ENCODE results near the gene NDUFS4. TPM values are rescaled to one million over a fixed set of nuclear protein-coding genes. Genes with fewer than 3 reads are reported as not detected.
"Not testable (repeated sequence)": the region's sequence is repeated elsewhere in the genome, so short reads cannot be mapped to it uniquely, and the experiment has no call there.

NDUFS4 gene
- total RNA-seq, 1 experiment from 2014 or later: 112 TPM

DNA sequence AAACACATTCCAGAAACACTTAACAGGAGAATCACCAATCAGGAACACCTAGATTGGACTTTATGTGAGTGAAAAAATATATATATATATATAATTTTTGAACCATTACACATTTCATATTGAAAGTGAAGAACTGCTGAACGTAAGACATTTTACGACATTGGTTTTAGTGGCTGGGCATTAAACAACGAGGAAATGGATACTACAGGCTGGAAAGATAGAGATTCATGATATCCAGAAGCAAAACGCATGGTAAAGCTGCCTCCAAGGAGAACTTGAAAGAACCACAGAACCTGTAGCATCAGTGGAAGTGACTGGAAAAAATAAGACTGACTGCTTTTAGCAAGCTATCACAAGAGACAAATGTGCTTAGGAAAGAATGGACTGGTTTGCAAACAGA lies 13.2 kb upstream of the NDUFS4 start:
- no TSS peak for BruUV-seq (replicated peaks)
- Histone ChIP-seq H3K27ac (ENCODE audit: low read depth, low read length, poor library complexity, severe bottlenecking) (no peak overlapping the region), H3K36me3 (ENCODE audit: insufficient read depth, low read length, poor library complexity, severe bottlenecking) (no peaks in the 10 kb centered on the region), H3K4me1 (ENCODE audit: insufficient read depth, low read length, poor library complexity, severe bottlenecking) (no peaks in the 10 kb centered on the region), H3K27me3 (replicated peaks; ENCODE audit: insufficient read depth, low read depth, low read length, poor library complexity) (no peaks in the 10 kb centered on the region), H3K9me3 (ENCODE audit: low read depth, low read length, poor library complexity, severe bottlenecking) (no peaks in the 10 kb centered on the region), H3K4me3 (ENCODE audit: low read depth, low read length, poor library complexity, severe bottlenecking) (no peak overlapping the region)
- ChIA-PET CTCF (no interaction called here), POLR2A (ENCODE audit: low non-redundant PET) (no interaction called here)
- TF ChIP-seq CTCF (conservative IDR thresholded peaks at IDR 0.05; ENCODE audit: low read depth, low read length) (no peak), EZH2 (IDR thresholded peaks at IDR 0.05; ENCODE audit: borderline replicate concordance, low read depth, low read length, poor library complexity, severe bottlenecking) (no peak)
- intact Hi-C loops (cut with micrococcal nuclease; ENCODE audit: unreplicated experiment): no loop called here
- no peak for DNase-seq (ENCODE audit: low spot score)

DNA sequence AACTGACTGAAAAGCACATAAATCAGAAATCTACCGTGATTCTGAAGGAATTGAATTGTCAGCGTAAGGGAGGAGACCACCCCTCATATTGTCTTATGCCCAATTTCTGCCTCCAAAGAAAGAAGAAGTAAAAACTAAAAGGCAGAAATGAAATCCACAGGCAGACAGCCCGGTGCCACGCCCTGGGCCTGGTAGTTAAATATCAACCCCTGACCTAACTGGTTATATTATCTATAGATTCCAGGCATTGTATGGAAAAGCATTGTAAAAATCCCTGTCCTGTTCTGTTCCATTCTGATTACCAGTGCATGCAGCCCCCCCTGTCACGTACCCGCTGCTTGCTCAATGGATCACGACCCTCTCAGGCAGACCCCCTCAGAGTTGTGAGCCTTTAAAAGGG lies 11.9 kb upstream of the NDUFS4 start:
- H3K4me1 ChIP-seq (ENCODE audit: insufficient read depth, low read length, poor library complexity, severe bottlenecking); DNase-seq (ENCODE audit: low spot score); CTCF ChIA-PET; intact Hi-C loops (cut with micrococcal nuclease; ENCODE audit: unreplicated experiment); H3K4me3 ChIP-seq (ENCODE audit: low read depth, low read length, poor library complexity, severe bottlenecking); POLR2A ChIA-PET (ENCODE audit: low non-redundant PET); H3K9me3 ChIP-seq (ENCODE audit: low read depth, low read length, poor library complexity, severe bottlenecking); H3K27me3 ChIP-seq (replicated peaks; ENCODE audit: insufficient read depth, low read depth, low read length, poor library complexity); BruUV-seq (replicated peaks); H3K36me3 ChIP-seq (ENCODE audit: insufficient read depth, low read length, poor library complexity, severe bottlenecking); H3K27ac ChIP-seq (ENCODE audit: low read depth, low read length, poor library complexity, severe bottlenecking): not testable (repeated sequence)

- ChIA-PET CTCF (no interaction called here), POLR2A (ENCODE audit: low non-redundant PET) (no interaction called here)
- peaks cover 7% of the 10 kb centered on the region for H3K27me3 ChIP-seq (replicated peaks; ENCODE audit: insufficient read depth, low read depth, low read length, poor library complexity)
- no peaks in the 10 kb centered on the region for H3K36me3 ChIP-seq (ENCODE audit: insufficient read depth, low read length, poor library complexity, severe bottlenecking)
- intact Hi-C loops (cut with micrococcal nuclease; ENCODE audit: unreplicated experiment): no loop called here
- DNase-seq (ENCODE audit: low spot score): no peak
- no peak overlapping the region for H3K4me3 ChIP-seq (ENCODE audit: low read depth, low read length, poor library complexity, severe bottlenecking)
- H3K4me1 ChIP-seq (ENCODE audit: insufficient read depth, low read length, poor library complexity, severe bottlenecking): no peaks in the 10 kb centered on the region
- TF ChIP-seq EZH2 (IDR thresholded peaks at IDR 0.05; ENCODE audit: borderline replicate concordance, low read depth, low read length, poor library complexity, severe bottlenecking) (no peak), CTCF (conservative IDR thresholded peaks at IDR 0.05; ENCODE audit: low read depth, low read length) (no peak)
- no peaks in the 10 kb centered on the region for H3K9me3 ChIP-seq (ENCODE audit: low read depth, low read length, poor library complexity, severe bottlenecking)
- no TSS peak for BruUV-seq (replicated peaks)
- H3K27ac ChIP-seq (ENCODE audit: low read depth, low read length, poor library complexity, severe bottlenecking): no peak overlapping the region
Measured at GRCh38 chr5:53549792-53550191, 10.6 kb upstream of the NDUFS4 start.

DNA sequence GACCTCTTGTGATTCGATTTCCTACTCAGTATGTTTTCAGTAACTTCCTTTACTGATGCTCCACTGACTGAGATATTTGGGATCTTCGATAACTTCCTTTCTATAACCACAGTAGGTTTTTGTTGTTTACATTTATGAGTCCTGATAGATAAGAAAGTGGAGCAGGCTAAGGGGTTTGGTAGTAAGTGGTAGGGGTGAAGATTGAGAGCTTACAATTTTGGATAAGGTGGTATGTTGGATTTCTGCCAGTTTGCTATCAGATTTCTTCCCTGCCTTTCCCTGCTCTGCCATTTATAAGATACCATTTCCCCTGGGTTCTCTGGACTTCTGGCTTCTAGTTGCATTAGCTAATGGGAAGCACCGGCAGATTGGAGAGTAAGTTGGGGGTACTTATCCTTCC lies 7.9 kb upstream of the NDUFS4 start:
- no peak overlapping the region for H3K27ac ChIP-seq (ENCODE audit: low read depth, low read length, poor library complexity, severe bottlenecking)
- H3K27me3 ChIP-seq (replicated peaks; ENCODE audit: insufficient read depth, low read depth, low read length, poor library complexity): peaks cover 26% of the 10 kb centered on the region
- H3K36me3 ChIP-seq (ENCODE audit: insufficient read depth, low read length, poor library complexity, severe bottlenecking): no peaks in the 10 kb centered on the region
- no peak for DNase-seq (ENCODE audit: low spot score)
- intact Hi-C loops (cut with micrococcal nuclease; ENCODE audit: unreplicated experiment): no loop called here
- no peaks in the 10 kb centered on the region for H3K9me3 ChIP-seq (ENCODE audit: low read depth, low read length, poor library complexity, severe bottlenecking)
- POLR2A ChIA-PET (ENCODE audit: low non-redundant PET): no interaction called here
- H3K4me3 ChIP-seq (ENCODE audit: low read depth, low read length, poor library complexity, severe bottlenecking): no peak overlapping the region
- no peaks in the 10 kb centered on the region for H3K4me1 ChIP-seq (ENCODE audit: insufficient read depth, low read length, poor library complexity, severe bottlenecking)
- CTCF ChIA-PET: no interaction called here
- BruUV-seq (replicated peaks): no TSS peak
- TF ChIP-seq CTCF (conservative IDR thresholded peaks at IDR 0.05; ENCODE audit: low read depth, low read length) (no peak), EZH2 (IDR thresholded peaks at IDR 0.05; ENCODE audit: borderline replicate concordance, low read depth, low read length, poor library complexity, severe bottlenecking) (no peak)

All from A673 (cell line).